Caco-2 (cell line): ENCODE measurements around the gene JARID2. TPM values are rescaled to one million over a fixed set of nuclear protein-coding genes. Genes with fewer than 3 reads are reported as not detected.

Experiments
- BruUV-seq: library from RNA; stranded (reverse); fragments of 400-500 nt; replicated peaks from 2 replicates; lab custom pipeline; 2021; lab: Mats Ljungman, UMichigan
- CTCF ChIA-PET: fragments of 300-600 bp; sonication (Branson Sonifier 250); formaldehyde crosslinking; loops from one replicate; lab custom pipeline; 2022; ENCODE audit warnings: antibody characterized with exemption; lab: Charles Lee
- POLR2A ChIA-PET: fragments of 300-600 bp; sonication (Branson Sonifier 250); formaldehyde crosslinking; loops from one replicate; lab custom pipeline; 2022; ENCODE audit warnings: antibody characterized with exemption; lab: Charles Lee
- DNase-seq, 2 experiments: peaks; one replicate each; pipeline versions ENCODE4 v3.0.0 to v3.0.0-alpha.2; 2020 to 2022
- H3K27me3 ChIP-seq: replicated peaks from 2 replicates; pipeline ENCODE4 v1.6.0; 2011; ENCODE audit warnings: low read length; ENCODE audit not compliant: control insufficient read depth, insufficient read depth
- H3K36me3 ChIP-seq: 2 replicates; pipeline ENCODE4 v1.5.1; 2011; ENCODE audit warnings: low read length; ENCODE audit not compliant: control insufficient read depth, insufficient read depth
- H3K4me1 ChIP-seq: fragments of 250-450 bp; sonication (Bioruptor Pico); 2 replicates; pipeline ENCODE4 v1.5.1; 2020; ENCODE audit warnings: mild to moderate bottlenecking
- H3K4me3 ChIP-seq: 2 replicates; pipeline ENCODE4 v1.5.1; 2011; ENCODE audit warnings: low read depth, mild to moderate bottlenecking, control low read depth, low read length
- H3K9me3 ChIP-seq: fragments of 250-450 bp; sonication (Bioruptor Pico); 2 replicates; pipeline ENCODE4 v1.5.1; 2020; ENCODE audit warnings: mild to moderate bottlenecking, moderate library complexity
- H3K27ac Mint-ChIP-seq: one replicate; pipeline ENCODE4 v1.8.0; 2022; ENCODE audit warnings: mixed read lengths; ENCODE audit not compliant: unreplicated experiment
- H3K27me3 Mint-ChIP-seq: one replicate; pipeline ENCODE4 v1.8.0; 2022; ENCODE audit warnings: mixed read lengths; ENCODE audit not compliant: insufficient read depth, unreplicated experiment
- H3K36me3 Mint-ChIP-seq: one replicate; pipeline ENCODE4 v1.8.0; 2022; ENCODE audit warnings: mild to moderate bottlenecking, mixed read lengths; ENCODE audit not compliant: insufficient read depth, unreplicated experiment
- H3K4me1 Mint-ChIP-seq: one replicate; pipeline ENCODE4 v1.8.0; 2022; ENCODE audit warnings: low read depth, mixed read lengths; ENCODE audit not compliant: unreplicated experiment
- H3K4me3 Mint-ChIP-seq: one replicate; pipeline ENCODE4 v1.8.0; 2022; ENCODE audit warnings: mild to moderate bottlenecking, moderate library complexity, mixed read lengths; ENCODE audit not compliant: unreplicated experiment
- H3K9me3 Mint-ChIP-seq: one replicate; pipeline ENCODE4 v1.8.0; 2022; ENCODE audit warnings: mixed read lengths; ENCODE audit not compliant: unreplicated experiment
- intact Hi-C: fragments of 100-400 bp; cut with micrococcal nuclease; formaldehyde crosslinking; loops from one replicate; pipeline ENCODE4 v1.10.0; 2022; ENCODE audit not compliant: unreplicated experiment
- total RNA-seq: library from RNA; stranded (reverse); gene quantifications from 2 replicates; pipeline ENCODE4 v1.2.3, GENCODE V29; 2022
- TF ChIP-seq, protein P1 (sequence below), 2 experiments: fragments of 200-600 bp in 1 of 2; IDR thresholded peaks; 1 replicate in 1 of 2; 2 replicates in 1 of 2; pipeline versions ENCODE4 v1.5.1 to v1.8.0; 2011 to 2022; ENCODE audit warnings: antibody characterized with exemption in 1 of 2, control low read depth in 1 of 2, inconsistent platforms in 1 of 2, low read depth in 1 of 2, low read length in 1 of 2, mild to moderate bottlenecking in 1 of 2, moderate library complexity in 1 of 2; ENCODE audit not compliant: insufficient read depth in 1 of 2, severe bottlenecking in 1 of 2, unreplicated experiment in 1 of 2

Gene JARID2
- total RNA-seq, 1 experiment from 2014 or later = 18.3 TPM

GRCh38 chr6:15338476-15338875 is 92.6 kb downstream of the JARID2 start:
- DNase-seq = no peak
- Mint-ChIP-seq H3K4me3 (no peak overlapping the region), H3K9me3 (no peaks in the 10 kb centered on the region), H3K4me1 (peaks cover 8% of the 10 kb centered on the region), H3K36me3 (no peaks in the 10 kb centered on the region), H3K27ac (no peak overlapping the region), H3K27me3 (no peaks in the 10 kb centered on the region)
- Histone ChIP-seq H3K9me3 (no peaks in the 10 kb centered on the region), H3K4me1 (peaks cover 3% of the 10 kb centered on the region; the same call in 1 of the 2 replicates), H3K4me3 (no peak overlapping the region), H3K27me3 (no peaks in the 10 kb centered on the region), H3K36me3 (no peaks in the 10 kb centered on the region)
- intact Hi-C loops = loop anchor here (1.0 kb wide), 1 partner anchor 47 kb away; no protein-coding TSS in a partner anchor
- TF ChIP-seq, protein P1, sequence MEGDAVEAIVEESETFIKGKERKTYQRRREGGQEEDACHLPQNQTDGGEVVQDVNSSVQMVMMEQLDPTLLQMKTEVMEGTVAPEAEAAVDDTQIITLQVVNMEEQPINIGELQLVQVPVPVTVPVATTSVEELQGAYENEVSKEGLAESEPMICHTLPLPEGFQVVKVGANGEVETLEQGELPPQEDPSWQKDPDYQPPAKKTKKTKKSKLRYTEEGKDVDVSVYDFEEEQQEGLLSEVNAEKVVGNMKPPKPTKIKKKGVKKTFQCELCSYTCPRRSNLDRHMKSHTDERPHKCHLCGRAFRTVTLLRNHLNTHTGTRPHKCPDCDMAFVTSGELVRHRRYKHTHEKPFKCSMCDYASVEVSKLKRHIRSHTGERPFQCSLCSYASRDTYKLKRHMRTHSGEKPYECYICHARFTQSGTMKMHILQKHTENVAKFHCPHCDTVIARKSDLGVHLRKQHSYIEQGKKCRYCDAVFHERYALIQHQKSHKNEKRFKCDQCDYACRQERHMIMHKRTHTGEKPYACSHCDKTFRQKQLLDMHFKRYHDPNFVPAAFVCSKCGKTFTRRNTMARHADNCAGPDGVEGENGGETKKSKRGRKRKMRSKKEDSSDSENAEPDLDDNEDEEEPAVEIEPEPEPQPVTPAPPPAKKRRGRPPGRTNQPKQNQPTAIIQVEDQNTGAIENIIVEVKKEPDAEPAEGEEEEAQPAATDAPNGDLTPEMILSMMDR (IDR thresholded peaks at IDR 0.05; ENCODE audit: insufficient read depth in 1 of 2, low read depth in 1 of 2, low read length in 1 of 2, severe bottlenecking in 1 of 2, unreplicated experiment in 1 of 2) = no peak
- CTCF ChIA-PET = no interaction called here
- POLR2A ChIA-PET = no interaction called here
- no TSS peak for BruUV-seq

DNA sequence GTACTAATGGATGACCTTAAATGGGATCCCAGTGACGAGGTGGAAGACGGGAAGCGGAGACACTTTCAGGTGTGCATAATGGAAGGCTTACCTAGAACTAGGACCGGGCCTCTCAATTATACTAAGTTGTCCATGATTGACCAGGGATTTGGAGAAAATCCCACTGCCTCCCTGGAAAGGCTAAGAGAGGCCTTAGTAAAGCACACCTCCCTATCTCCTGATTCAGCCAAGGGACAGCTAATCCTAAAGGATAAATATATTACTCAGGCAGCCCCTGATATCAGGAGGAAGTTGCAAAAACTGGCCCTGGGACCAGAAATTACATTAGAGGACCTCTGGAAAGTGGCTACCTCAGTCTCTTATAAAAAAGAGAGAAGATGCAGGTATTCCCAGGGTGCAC is 93.2 kb downstream of the JARID2 start:
- DNase-seq = no peak
- Histone ChIP-seq H3K27me3 (no peaks in the 10 kb centered on the region), H3K4me1 (peaks cover 3% of the 10 kb centered on the region; the same call in 1 of the 2 replicates), H3K36me3 (no peaks in the 10 kb centered on the region), H3K4me3 (no peak overlapping the region), H3K9me3 (no peaks in the 10 kb centered on the region)
- CTCF ChIA-PET = no interaction called here
- intact Hi-C loops = no loop called here
- TF ChIP-seq, protein P1 (IDR thresholded peaks at IDR 0.05; ENCODE audit: insufficient read depth in 1 of 2, low read depth in 1 of 2, low read length in 1 of 2, severe bottlenecking in 1 of 2, unreplicated experiment in 1 of 2) = no peak
- Mint-ChIP-seq H3K9me3 (no peaks in the 10 kb centered on the region), H3K4me3 (no peak overlapping the region), H3K27me3 (no peaks in the 10 kb centered on the region), H3K36me3 (no peaks in the 10 kb centered on the region), H3K27ac (no peak overlapping the region), H3K4me1 (peaks cover 8% of the 10 kb centered on the region)
- BruUV-seq = no TSS peak
- POLR2A ChIA-PET = no interaction called here

GRCh38 chr6:15340105-15340601 is 94.3 kb downstream of the JARID2 start:
- no peaks in the 10 kb centered on the region for H3K9me3 ChIP-seq
- Mint-ChIP-seq H3K27me3 (no peaks in the 10 kb centered on the region), H3K4me3 (no peak overlapping the region), H3K9me3 (no peaks in the 10 kb centered on the region), H3K27ac (no peak overlapping the region), H3K36me3 (no peaks in the 10 kb centered on the region), H3K4me1 (peaks cover 8% of the 10 kb centered on the region)
- POLR2A ChIA-PET = no interaction called here
- CTCF ChIA-PET = no interaction called here
- no peaks in the 10 kb centered on the region for H3K27me3 ChIP-seq
- no peak for DNase-seq
- intact Hi-C loops = no loop called here
- TF ChIP-seq, protein P1 (IDR thresholded peaks at IDR 0.05; ENCODE audit: insufficient read depth in 1 of 2, low read depth in 1 of 2, low read length in 1 of 2, severe bottlenecking in 1 of 2, unreplicated experiment in 1 of 2) = no peak
- no peak overlapping the region for H3K4me3 ChIP-seq
- no TSS peak for BruUV-seq
- peaks cover 3% of the 10 kb centered on the region; the same call in 1 of the 2 replicates for H3K4me1 ChIP-seq
- no peaks in the 10 kb centered on the region for H3K36me3 ChIP-seq
